HG02588 (cell line): ENCODE data around the gene PALM2AKAP2.

Experiments used
- ATAC-seq: cut with Tn5 transposase; IDR thresholded peaks from one replicate; pipeline ENCODE4 v1.9.1; 2021; ENCODE audit warnings: mild to moderate bottlenecking, moderate library complexity; ENCODE audit not compliant: unreplicated experiment

PALM2AKAP2 gene

DNA sequence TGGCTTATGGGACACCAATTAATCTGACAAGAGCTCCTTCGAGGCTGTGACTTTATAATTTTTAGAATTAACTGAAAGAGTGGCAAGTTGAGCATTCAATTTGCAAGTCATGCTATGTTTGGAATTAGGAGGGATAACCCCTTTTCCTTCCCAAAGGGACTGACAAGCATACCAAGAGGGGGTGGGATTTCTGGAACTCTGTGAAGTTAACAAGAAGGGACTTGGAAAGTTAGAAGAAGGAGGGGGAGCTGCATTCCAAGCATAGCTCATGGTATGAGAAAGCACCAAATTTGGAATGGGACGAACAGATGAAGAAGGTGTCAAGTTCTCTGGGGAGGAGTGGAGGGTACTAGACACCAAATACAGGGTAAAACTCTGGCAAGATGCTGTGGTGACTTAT is 8.9 kb upstream of the PALM2AKAP2 start:
- no peak for ATAC-seq

DNA sequence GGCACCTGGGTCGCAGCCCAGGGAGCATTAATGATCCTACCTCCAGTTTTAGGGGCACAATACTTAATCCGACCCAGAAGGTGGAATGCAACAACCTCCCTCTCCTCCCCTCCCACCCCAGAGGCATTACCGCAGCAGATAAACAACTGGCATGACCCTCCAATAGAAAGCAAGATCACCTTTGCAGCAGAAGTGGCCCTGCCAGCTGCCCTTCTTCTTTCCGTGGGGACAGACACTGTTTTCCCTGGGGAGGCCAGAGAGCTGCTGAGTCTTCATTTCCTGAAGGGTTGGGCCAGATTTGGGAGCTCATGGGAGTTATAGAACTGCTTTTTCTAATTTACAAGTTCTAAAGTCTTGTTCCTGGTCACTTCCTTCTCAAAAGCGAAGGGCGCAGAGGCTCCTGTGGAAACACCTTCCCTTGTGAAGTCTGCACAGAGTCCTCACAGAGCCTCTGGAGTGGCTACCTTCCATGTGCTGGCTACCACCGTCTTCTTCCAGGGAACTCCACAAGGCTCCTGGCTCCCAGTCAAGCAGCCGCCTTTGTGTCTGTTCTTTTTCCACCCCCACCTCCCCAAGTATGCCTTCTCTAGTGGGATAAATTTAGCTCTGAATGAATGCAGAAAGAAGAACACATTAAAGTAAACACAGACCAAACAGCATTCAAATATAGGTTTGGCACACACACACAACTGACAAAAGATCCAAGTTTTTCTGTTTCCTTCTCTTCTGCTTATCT is 8.0 kb upstream of the PALM2AKAP2 start:
- no peak for ATAC-seq

- no peak for ATAC-seq
Measured at GRCh38 chr9:109775516-109775915, 4.5 kb upstream of the PALM2AKAP2 start.

DNA sequence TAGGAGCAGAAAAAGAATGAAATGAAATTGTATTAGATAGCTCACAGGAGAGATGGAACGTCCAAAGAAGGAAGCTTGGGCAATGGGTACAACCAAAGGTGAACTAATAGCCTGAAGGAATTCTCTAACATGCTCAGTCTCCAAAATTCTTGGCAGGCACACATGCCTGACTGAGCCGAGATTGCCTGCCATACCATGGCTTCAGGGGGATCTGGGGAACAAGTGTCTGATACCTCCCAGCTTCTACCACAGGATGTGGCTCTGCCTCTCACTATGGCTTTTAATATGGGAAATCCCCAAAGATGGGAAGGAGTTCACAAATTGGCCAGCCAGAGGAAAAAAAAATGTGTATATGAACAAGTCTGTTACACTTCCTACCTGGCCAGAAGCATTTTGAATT is 3.6 kb upstream of the PALM2AKAP2 start:
- no peak for ATAC-seq

DNA sequence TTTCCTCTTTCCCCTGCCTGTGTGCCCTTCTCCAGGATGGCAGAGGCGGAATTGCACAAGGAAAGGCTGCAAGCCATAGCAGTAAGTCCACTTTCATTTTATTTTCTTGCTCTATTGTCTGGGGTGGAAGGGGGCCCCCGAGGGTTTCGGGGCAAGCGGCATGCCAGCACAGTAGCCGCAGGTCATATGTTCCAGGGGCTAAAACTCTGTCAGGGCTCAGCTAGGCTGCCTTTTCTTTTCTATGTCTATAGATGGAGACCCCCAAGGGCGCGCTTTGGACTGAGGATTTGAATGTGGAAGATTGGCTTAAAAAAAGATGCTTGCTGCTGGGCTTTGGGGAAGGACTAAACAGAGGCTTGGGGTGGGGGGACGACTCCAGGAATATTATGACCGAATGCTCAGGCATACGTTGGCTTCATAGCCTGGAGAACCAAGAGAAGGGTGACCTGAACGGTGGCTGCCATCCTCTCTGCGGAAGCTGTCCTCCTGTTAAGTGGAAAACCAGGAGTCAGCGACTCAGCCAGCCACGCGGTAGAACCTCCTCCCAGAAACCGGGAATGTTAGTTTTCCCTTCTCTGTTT is 545 bp downstream of the PALM2AKAP2 start:
- ATAC-seq: no peak

- ATAC-seq: no peak
Measured at GRCh38 chr9:109781086-109781485, 1.1 kb downstream of the PALM2AKAP2 start.

GRCh38 chr9:109781541-109782197 is 1.7 kb downstream of the PALM2AKAP2 start:
- no peak for ATAC-seq

GRCh38 chr9:109787735-109788134 is 7.7 kb downstream of the PALM2AKAP2 start:
- no peak for ATAC-seq

DNA sequence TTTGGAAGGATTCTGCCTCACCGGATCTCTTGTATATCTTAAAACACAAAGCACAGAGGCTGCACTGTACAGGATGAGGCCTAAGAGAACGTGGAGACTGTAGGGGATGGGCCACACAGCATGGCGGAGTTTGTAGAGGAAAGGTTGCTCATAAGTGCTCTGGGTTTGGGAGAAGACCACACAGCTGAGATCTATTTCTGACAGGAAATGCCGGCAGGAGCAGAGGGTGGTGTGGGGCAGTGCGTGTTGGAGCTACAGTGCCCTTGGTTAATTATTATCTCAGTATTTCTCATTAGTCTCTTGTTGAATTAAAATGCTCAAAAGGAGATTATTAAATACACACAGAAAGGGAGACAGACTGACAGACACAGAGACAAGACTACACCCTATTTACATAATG is 9.6 kb downstream of the PALM2AKAP2 start:
- ATAC-seq: no peak

- no peak for ATAC-seq
Measured at GRCh38 chr9:109789971-109790370, 10.0 kb downstream of the PALM2AKAP2 start.

DNA sequence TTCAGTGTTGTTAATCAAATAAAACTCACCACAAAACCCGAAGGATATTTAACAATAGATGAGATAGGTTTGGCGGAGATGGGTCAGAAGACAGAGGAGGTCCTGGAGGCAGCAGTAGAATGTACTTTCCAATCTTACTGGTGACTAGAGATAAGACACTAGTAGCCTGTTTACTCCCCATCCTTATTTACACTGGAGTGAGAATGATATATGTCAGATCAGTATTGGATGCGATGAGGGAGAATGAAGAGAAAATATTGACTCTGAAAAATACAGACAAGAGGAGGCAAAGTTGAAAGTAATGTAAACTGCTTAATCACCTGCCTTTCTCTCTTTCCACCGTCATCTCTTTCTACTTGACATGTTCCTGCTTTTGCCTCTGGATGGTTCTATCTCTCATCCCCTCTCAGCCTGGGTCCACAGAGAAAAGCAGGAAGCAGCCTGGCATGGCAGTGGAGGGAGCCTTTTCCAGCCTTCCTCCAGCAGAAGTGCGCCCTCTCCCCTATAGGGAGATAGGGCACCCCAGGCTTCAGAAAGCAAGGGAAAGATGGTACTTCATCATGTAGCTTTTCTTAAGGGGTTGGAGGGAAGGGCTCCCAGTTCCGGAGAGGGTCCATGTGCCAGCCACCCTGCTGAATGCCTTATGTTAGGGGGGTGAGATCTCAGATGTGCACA is 11.1 kb downstream of the PALM2AKAP2 start:
- no peak for ATAC-seq

DNA sequence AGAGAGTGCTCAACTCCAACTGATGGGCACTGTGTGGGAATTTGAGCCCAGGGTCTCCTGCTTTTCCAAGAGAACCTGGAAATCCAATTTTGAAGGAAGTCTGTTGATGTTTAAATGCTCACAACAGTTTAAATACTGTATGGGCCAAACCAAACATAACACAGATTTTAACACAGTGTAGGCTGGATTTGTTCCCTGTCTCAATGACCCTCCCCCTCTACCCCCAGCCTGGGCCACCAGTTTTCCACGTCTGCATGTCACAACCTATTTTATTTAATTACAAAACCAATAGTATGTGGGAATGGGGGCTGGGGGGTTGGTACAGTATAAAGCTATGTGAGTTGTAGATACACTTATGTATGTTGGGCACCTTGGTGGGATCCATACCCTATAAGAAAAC is 11.7 kb downstream of the PALM2AKAP2 start:
- ATAC-seq: no peak

GRCh38 chr9:109792951-109793546 is 13.1 kb downstream of the PALM2AKAP2 start:
- no peak for ATAC-seq

- ATAC-seq: no peak
Measured at GRCh38 chr9:109793921-109794320, 13.9 kb downstream of the PALM2AKAP2 start.

GRCh38 chr9:109794361-109795012 is 14.5 kb downstream of the PALM2AKAP2 start:
- ATAC-seq: no peak

GRCh38 chr9:109795613-109796012 is 15.6 kb downstream of the PALM2AKAP2 start:
- no peak for ATAC-seq

GRCh38 chr9:109796078-109796477 is 16.1 kb downstream of the PALM2AKAP2 start:
- ATAC-seq: no peak

- ATAC-seq: no peak
Measured at GRCh38 chr9:109797006-109797405, 17.0 kb downstream of the PALM2AKAP2 start.

- no peak for ATAC-seq
Measured at GRCh38 chr9:109797509-109797908, 17.5 kb downstream of the PALM2AKAP2 start.

GRCh38 chr9:109799141-109799540 is 19.1 kb downstream of the PALM2AKAP2 start:
- no peak for ATAC-seq

DNA sequence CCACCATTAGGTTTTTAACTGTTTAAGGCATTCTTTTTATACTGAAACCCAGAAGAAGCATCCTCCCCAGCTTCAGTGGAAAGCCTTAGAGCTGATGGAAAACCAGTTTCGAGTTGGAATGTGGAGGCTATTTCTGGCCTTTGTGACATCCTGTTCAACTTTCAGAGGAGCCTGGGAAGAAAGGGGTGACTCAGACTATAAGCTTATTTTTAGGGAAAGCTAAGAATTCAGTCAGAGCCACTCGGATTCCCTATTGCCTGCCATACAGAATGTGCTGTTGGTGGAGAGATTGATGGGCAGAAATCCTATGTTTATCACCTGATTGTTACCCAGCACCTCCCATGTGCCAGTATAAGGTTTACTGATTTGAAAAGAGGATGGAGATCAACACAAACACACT is 19.8 kb downstream of the PALM2AKAP2 start:
- ATAC-seq: no peak
